H1 (cell line): ENCODE measurements around the gene ZACN. TPM values are rescaled to one million over a fixed set of nuclear protein-coding genes. Genes with fewer than 3 reads are reported as not detected.

Experiments
- CTCF ChIA-PET: fragments of 300-600 bp; sonication (Branson Sonifier 250); formaldehyde crosslinking; loops from one replicate; lab custom pipeline; 2021; ENCODE audit not compliant: partially characterized antibody; lab: Charles Lee
- POLR2A ChIA-PET: fragments of 300-600 bp; sonication (Branson Sonifier 250); formaldehyde crosslinking; loops from one replicate; lab custom pipeline; 2021; ENCODE audit warnings: inconsistent platforms; ENCODE audit not compliant: partially characterized antibody; lab: Charles Lee
- DNase-seq, 2 experiments: peaks; one replicate each; pipeline versions ENCODE4 v3.0.0 to v3.0.0-alpha.2; 2010 to 2022; ENCODE audit warnings: low spot score in 2 of 2, low read depth in 1 of 2, mixed read lengths in 1 of 2
- FAIRE-seq: peaks from 2 replicates; lab custom pipeline; 2011; peaks lifted over from hg19 to GRCh38; lab: Jason Lieb, UNC
- H2AFZ ChIP-seq: 2 replicates; pipeline ENCODE4 v1.8.1; 2012; ENCODE audit warnings: low read length, inconsistent platforms
- H2AK5ac ChIP-seq: 2 replicates; pipeline ENCODE4 v1.6.1; 2013; ENCODE audit warnings: low read depth, low read length
- H2BK120ac ChIP-seq: replicated peaks from 2 replicates; pipeline ENCODE3; 2013; ENCODE audit warnings: low read depth, low read length, inconsistent platforms
- H2BK12ac ChIP-seq: 2 replicates; pipeline ENCODE4 v1.6.1; 2013; ENCODE audit warnings: low read depth, low read length
- H2BK15ac ChIP-seq: 2 replicates; pipeline ENCODE4 v1.6.1; 2013; ENCODE audit warnings: low read length
- H2BK20ac ChIP-seq: 2 replicates; pipeline ENCODE4 v1.6.1; 2013; ENCODE audit warnings: low read length
- H2BK5ac ChIP-seq: 2 replicates; pipeline ENCODE4 v1.6.1; 2013; ENCODE audit warnings: low read depth, low read length
- H3K14ac ChIP-seq: 2 replicates; pipeline ENCODE4 v1.6.1; 2013; ENCODE audit warnings: inconsistent platforms; ENCODE audit not compliant: insufficient read length
- H3K18ac ChIP-seq: 2 replicates; pipeline ENCODE4 v1.6.1; 2013; ENCODE audit warnings: low read length; ENCODE audit errors: extremely low read depth
- H3K23ac ChIP-seq: 2 replicates; pipeline ENCODE4 v1.6.1; 2013; ENCODE audit warnings: inconsistent platforms; ENCODE audit not compliant: insufficient read length
- H3K23me2 ChIP-seq: 2 replicates; pipeline ENCODE4 v1.6.1; 2013; ENCODE audit warnings: low read depth, low read length
- H3K27ac ChIP-seq: 2 replicates; pipeline ENCODE4 v1.6.1; 2011; ENCODE audit warnings: low read depth, low read length, inconsistent platforms
- H3K27me3 ChIP-seq, 4 experiments: replicated peaks in 1 of 4; 1 replicate in 1 of 4; 2 replicates in 3 of 4; pipeline versions ENCODE4 v1.6.1 to v1.8.1; 2011 to 2013; ENCODE audit warnings: low read length in 3 of 4, mild to moderate bottlenecking in 3 of 4, inconsistent platforms in 2 of 4, mixed read lengths in 2 of 4, moderate library complexity in 1 of 4; ENCODE audit not compliant: control insufficient read depth in 3 of 4, insufficient read depth in 3 of 4; ENCODE audit errors: extremely low read depth in 1 of 4
- H3K36me3 ChIP-seq, 4 experiments: 2 replicates each; pipeline versions ENCODE4 v1.6.1 to v1.8.1; 2011 to 2013; ENCODE audit warnings: mild to moderate bottlenecking in 4 of 4, low read length in 3 of 4, moderate library complexity in 2 of 4, control low read depth in 1 of 4, inconsistent platforms in 1 of 4; ENCODE audit not compliant: insufficient read depth in 4 of 4, control insufficient read depth in 2 of 4
- H3K4ac ChIP-seq: replicated peaks from 2 replicates; pipeline ENCODE3; 2013; ENCODE audit warnings: low read length, low read depth, mixed read lengths, inconsistent platforms; ENCODE audit not compliant: insufficient read length
- H3K4me1 ChIP-seq, 4 experiments: replicated peaks in 1 of 4; 1 replicate in 1 of 4; 2 replicates in 3 of 4; pipeline versions ENCODE4 v1.6.1 to v1.8.1; 2011 to 2013; ENCODE audit warnings: low read length in 3 of 4, inconsistent platforms in 2 of 4, mixed read lengths in 1 of 4; ENCODE audit not compliant: insufficient read depth in 4 of 4, control insufficient read depth in 3 of 4
- H3K4me2 ChIP-seq, 2 experiments: 2 replicates each; pipeline versions ENCODE4 v1.6.1 to v1.8.1; 2011 to 2013; ENCODE audit warnings: low read depth in 2 of 2, low read length in 2 of 2, control low read depth in 1 of 2, inconsistent platforms in 1 of 2, mild to moderate bottlenecking in 1 of 2; ENCODE audit not compliant: insufficient read depth in 1 of 2
- H3K4me3 ChIP-seq, 4 experiments: fragments of 200-600, 300-600 bp in 1 of 4; sonication (generic), shearing (Covaris generic), sonication (Bioruptor Twin) in 1 of 4; 2 replicates each; pipeline versions ENCODE4 v1.5.1 to v1.8.1; 2011 to 2016; ENCODE audit warnings: low read length in 4 of 4, low read depth in 3 of 4, control low read depth in 2 of 4, inconsistent platforms in 2 of 4, mild to moderate bottlenecking in 2 of 4, mixed read lengths in 1 of 4, moderate library complexity in 1 of 4; ENCODE audit not compliant: insufficient read depth in 2 of 4; ENCODE audit errors: extremely low read depth in 1 of 4
- H3K56ac ChIP-seq: replicated peaks from 2 replicates; pipeline ENCODE3; 2013; ENCODE audit warnings: low read depth, mild to moderate bottlenecking, mixed read lengths, low read length, inconsistent platforms; ENCODE audit not compliant: insufficient read length
- H3K79me1 ChIP-seq: 2 replicates; pipeline ENCODE4 v1.6.1; 2013; ENCODE audit warnings: low read depth, low read length, control low read depth
- H3K79me2 ChIP-seq, 2 experiments: 2 replicates each; pipeline versions ENCODE4 v1.6.1 to v1.8.1; 2012 to 2013; ENCODE audit warnings: low read length in 2 of 2, mild to moderate bottlenecking in 2 of 2, inconsistent platforms in 1 of 2; ENCODE audit not compliant: insufficient read depth in 2 of 2, control insufficient read depth in 1 of 2
- H3K9ac ChIP-seq, 4 experiments: replicated peaks in 1 of 4; 1 replicate in 1 of 4; 2 replicates in 3 of 4; pipeline versions ENCODE4 v1.6.1 to v1.8.1; 2011 to 2013; ENCODE audit warnings: low read depth in 3 of 4, low read length in 3 of 4, control low read depth in 2 of 4, mild to moderate bottlenecking in 2 of 4, moderate library complexity in 2 of 4, inconsistent platforms in 1 of 4; ENCODE audit errors: extremely low read depth in 1 of 4
- H3K9me3 ChIP-seq, 2 experiments: 2 replicates each; pipeline versions ENCODE4 v1.6.1 to v1.8.1; 2012 to 2013; ENCODE audit warnings: mild to moderate bottlenecking in 2 of 2, moderate library complexity in 2 of 2, control low read depth in 1 of 2, inconsistent platforms in 1 of 2, low read depth in 1 of 2, low read length in 1 of 2, mixed read lengths in 1 of 2; ENCODE audit not compliant: insufficient read depth in 2 of 2
- H4K20me1 ChIP-seq, 2 experiments: replicated peaks in 1 of 2; 2 replicates each; pipeline versions ENCODE3 to v1.8.1; 2011 to 2013; ENCODE audit warnings: inconsistent platforms in 2 of 2, low read length in 2 of 2, mild to moderate bottlenecking in 1 of 2; ENCODE audit not compliant: insufficient read depth in 2 of 2, control insufficient read depth in 1 of 2
- H4K5ac ChIP-seq: 2 replicates; pipeline ENCODE4 v1.6.1; 2013; ENCODE audit warnings: low read length, low read depth, mixed read lengths, inconsistent platforms; ENCODE audit not compliant: insufficient read length
- H4K8ac ChIP-seq: 2 replicates; pipeline ENCODE4 v1.8.0; 2013; ENCODE audit warnings: mild to moderate bottlenecking, moderate library complexity, low read length, inconsistent platforms; ENCODE audit not compliant: insufficient read depth; ENCODE audit errors: extremely low read depth
- H4K91ac ChIP-seq: replicated peaks from 2 replicates; pipeline ENCODE3; 2013; ENCODE audit warnings: low read length, mixed read lengths, inconsistent platforms; ENCODE audit not compliant: insufficient read length
- POLR2A ChIP-seq, 2 experiments: IDR thresholded peaks; 1 replicate in 1 of 2; 2 replicates in 1 of 2; pipeline ENCODE4 v1.6.1; 2011; ENCODE audit warnings: low read depth in 2 of 2, low read length in 2 of 2, mild to moderate bottlenecking in 2 of 2; ENCODE audit errors: control extremely low read depth in 1 of 2
- WGBS, 2 experiments: shearing (Covaris generic) in 1 of 2; methylation state at CpG; one replicate each; pipeline versions ENCODE4 v1.1.6 to v1.1.7; 2013 to 2015; ENCODE audit warnings: low lambda C conversion rate in 2 of 2, mixed read lengths in 2 of 2, inconsistent platforms in 1 of 2, low coverage in 1 of 2, missing lambda C conversion rate in 1 of 2; ENCODE audit not compliant: insufficient replicate concordance in 2 of 2, insufficient coverage in 1 of 2, insufficient read length in 1 of 2; ENCODE audit errors: extremely low coverage in 1 of 2, missing lambda C conversion rate in 1 of 2; 5-methylcytosine and 5-hydroxymethylcytosine counted together
- polyA plus RNA-seq, 7 experiments: library from polyadenylated mRNA; depleted of rRNA in 3 of 7; stranded (reverse) in 5 of 7; unstranded in 2 of 7; fragments of >200 nt in 5 of 7; fragments of 200-250 nt in 2 of 7; gene quantifications; 1 replicate in 5 of 7; 2 replicates in 1 of 7; 4 replicates in 1 of 7; pipeline versions ENCODE4 v1.2.1 to v1.2.3, GENCODE V29; 2011 to 2013; ENCODE audit warnings: missing spikeins in 2 of 7, mixed read lengths in 2 of 7
- total RNA-seq: library from RNA; stranded (reverse); fragmentation: NEBNext Ultra II Directional; extraction: Animal tissue kit (Norgen Biotek cat#: 25700); gene quantifications from 2 replicates; pipeline ENCODE4 v1.2.1, GENCODE V29; 2021

Gene ZACN
- total and polyA plus RNA-seq, 2 of the 8 experiments (the other 6 are each of a cell fraction or from before 2014, with no cell fraction given): 0.26 TPM; not detected in 1

- H4K20me1 ChIP-seq: no peaks in the 10 kb centered on the region
- no peak overlapping the region for H3K4me3 ChIP-seq
- H3K27me3 ChIP-seq: peaks cover 0 to 13% (median 7%) of the 10 kb centered on the region in 4 experiments; a peak in 4 of 7 replicates
- H3K23me2 ChIP-seq: peaks cover 2% of the 10 kb centered on the region; the same call in 1 of the 2 replicates
- H2BK15ac ChIP-seq: peak overlapping the region; percentile 29; the same call in 1 of the 2 replicates
- H3K9ac ChIP-seq: no peak overlapping the region
- no peak overlapping the region for H3K27ac ChIP-seq
- no peak overlapping the region for H2AK5ac ChIP-seq
- H2BK12ac ChIP-seq: 0 out of 2 replicates have a peak overlapping the region, but pooled peaks have one; percentile 11
- H3K79me1 ChIP-seq: no peaks in the 10 kb centered on the region
- H3K56ac ChIP-seq: no peak overlapping the region
- WGBS, 2 experiments: 75% methylated on average over 9 of the region's 9 CpGs; no CpG with 5 or more reads in 1 of the 2 experiments
- no peak overlapping the region; the same call in 1 of the 2 replicates for H3K18ac ChIP-seq
- ChIA-PET CTCF (interaction anchor here (0.7 to 41.5 kb wide), 21 partner anchors 10 to 389 kb away, joined by 3 to 778 read pairs (median 5); partner anchors contain the start of genes FOXJ1, UBALD2 and ZACN), POLR2A (interaction anchor here (0.5 to 5.4 kb wide), 9 partner anchors 11 to 1490 kb away, joined by 3 to 70 read pairs (median 4); partner anchors contain the start of gene FOXJ1)
- H4K91ac ChIP-seq: no peak overlapping the region
- no peaks in the 10 kb centered on the region for H3K9me3 ChIP-seq
- H2AFZ ChIP-seq: no peak overlapping the region
- no peak overlapping the region for H2BK5ac ChIP-seq
- no peaks in the 10 kb centered on the region for H3K79me2 ChIP-seq
- no peak overlapping the region for H3K14ac ChIP-seq
- peak overlapping the region; percentile 4; the same call in 1 of the 2 replicates for H2BK20ac ChIP-seq
- no peak overlapping the region for H3K4me2 ChIP-seq
- no peak overlapping the region for H4K8ac ChIP-seq
- TF ChIP-seq POLR2A (IDR thresholded peaks at IDR 0.05; ENCODE audit: control extremely low read depth in 1 of 2, low read depth in 2 of 2, low read length in 2 of 2): no peak
- H3K23ac ChIP-seq: no peak overlapping the region
- DNase-seq (no peak), FAIRE-seq (no peak)
- H3K4ac ChIP-seq: no peak overlapping the region
- H3K4me1 ChIP-seq: peaks cover 7 to 32% (median 19%) of the 10 kb centered on the region in 4 experiments
- H4K5ac ChIP-seq: no peak overlapping the region
- H2BK120ac ChIP-seq: no peak overlapping the region
- no peaks in the 10 kb centered on the region for H3K36me3 ChIP-seq
Observed at GRCh38 chr17:76123749-76124581, 45.0 kb downstream of the ZACN start.
